Body of pancreas (tissue), 4 donors: ENCODE measurements around the gene WWOX. TPM values are rescaled to one million over a fixed set of nuclear protein-coding genes. Genes with fewer than 3 reads are reported as not detected.

ENCODE experiments used
- ATAC-seq: fragments of 150-250 bp; one replicate; pipeline ENCODE4 v1.9.1; 2016
- DNase-seq, 4 donors: peaks; one replicate each; pipeline ENCODE4 v3.0.0-alpha.2; 2019
- H3K27ac ChIP-seq, 4 donors: fragments of 200-600 bp; sonication (generic); 1 replicate in 3 of 4; 2 replicates in 1 of 4; pipeline versions ENCODE4 v1.5.1 to v1.6.1; 2016 to 2019; ENCODE audit warnings: mild to moderate bottlenecking in 1 of 4, mixed read lengths in 1 of 4, moderate library complexity in 1 of 4
- H3K27me3 ChIP-seq, 2 donors: fragments of 200-600 bp; sonication (generic); one replicate each; pipeline ENCODE4 v1.6.0; 2016; ENCODE audit warnings: mild to moderate bottlenecking in 1 of 2
- H3K36me3 ChIP-seq, 2 donors: fragments of 200-600 bp; sonication (generic); replicated peaks in 1 of 2; 2 replicates each; pipeline ENCODE4 v1.5.1; 2016; ENCODE audit warnings: low read depth in 2 of 2; ENCODE audit not compliant: insufficient read depth in 1 of 2
- H3K4me1 ChIP-seq: fragments of 200-600 bp; sonication (generic); one replicate; pipeline ENCODE4 v1.6.0; 2016
- H3K4me3 ChIP-seq, 2 donors: fragments of 200-600 bp; sonication (generic); 1 replicate in 1 of 2; 2 replicates in 1 of 2; pipeline ENCODE4 v1.5.1; 2016 to 2019
- H3K9me3 ChIP-seq, 3 donors: fragments of 200-600 bp; sonication (generic); 1 replicate in 2 of 3; 2 replicates in 1 of 3; pipeline ENCODE4 v1.5.1; 2016
- CTCF ChIP-seq, 7 experiments: fragments of 450-650 bp in 4 of 7; fragments of 200-600 bp in 3 of 7; sonication (generic) in 3 of 7; IDR thresholded peaks; one replicate each; pipeline ENCODE4 v1.5.1; 2016 to 2019; ENCODE audit warnings: antibody characterized with exemption in 7 of 7
- POLR2A ChIP-seq, 3 donors: fragments of 450-650 bp; IDR thresholded peaks; one replicate each; pipeline ENCODE4 v1.6.1; 2016; ENCODE audit warnings: antibody characterized with exemption in 3 of 3, mild to moderate bottlenecking in 2 of 3
- WGBS, 2 donors: methylation state at CpG; one replicate each; pipeline ENCODE4 v1.1.5; 2017; 5-methylcytosine and 5-hydroxymethylcytosine counted together
- intact Hi-C: fragments of 100-400 bp; cut with DNase I; formaldehyde crosslinking; loops from one replicate; pipeline ENCODE4 v1.15.1; 2023
- total RNA-seq, 2 donors: library from RNA; depleted of rRNA; stranded (reverse); fragments of >200 nt; gene quantifications; one replicate each; pipeline ENCODE4 v1.1.0, GENCODE V29; 2016

Gene WWOX
- total RNA-seq, 2 donors from 2014 or later = 52.7 to 67.2 TPM

DNA sequence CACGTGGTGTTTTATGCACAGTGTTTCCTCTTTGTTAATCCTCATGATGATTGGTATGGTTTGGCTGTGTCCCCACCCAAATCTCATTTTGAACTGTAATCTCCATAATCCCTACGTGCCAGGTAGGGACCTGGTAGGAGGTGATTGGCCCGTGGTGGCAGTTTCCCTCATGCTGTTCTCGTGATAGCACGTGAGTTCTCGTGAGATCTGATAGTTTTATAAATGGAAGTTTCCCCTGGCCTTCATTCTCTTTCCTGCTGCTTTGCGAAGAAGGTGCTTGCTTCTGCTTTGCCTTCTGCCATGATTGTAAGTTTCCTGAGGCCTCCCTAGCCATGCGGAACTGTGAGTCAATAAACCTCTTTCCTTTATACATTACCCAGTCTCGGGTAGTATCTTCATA lies 115.8 kb downstream of the WWOX start:
- Histone ChIP-seq H3K4me1 (no peaks in the 10 kb centered on the region), H3K4me3 (no peak overlapping the region), H3K9me3 (no peaks in the 10 kb centered on the region), H3K27ac (no peak overlapping the region), H3K36me3 (no peaks in the 10 kb centered on the region), H3K27me3 (no peaks in the 10 kb centered on the region)
- ATAC-seq = no peak
- TF ChIP-seq CTCF (IDR thresholded peaks at IDR 0.05) (no peak), POLR2A (IDR thresholded peaks at IDR 0.05) (no peak)
- 87 to 98% methylated on average over 9 of the region's 9 CpGs for WGBS, 2 donors
- no peak for DNase-seq
- intact Hi-C loops = no loop called here

DNA sequence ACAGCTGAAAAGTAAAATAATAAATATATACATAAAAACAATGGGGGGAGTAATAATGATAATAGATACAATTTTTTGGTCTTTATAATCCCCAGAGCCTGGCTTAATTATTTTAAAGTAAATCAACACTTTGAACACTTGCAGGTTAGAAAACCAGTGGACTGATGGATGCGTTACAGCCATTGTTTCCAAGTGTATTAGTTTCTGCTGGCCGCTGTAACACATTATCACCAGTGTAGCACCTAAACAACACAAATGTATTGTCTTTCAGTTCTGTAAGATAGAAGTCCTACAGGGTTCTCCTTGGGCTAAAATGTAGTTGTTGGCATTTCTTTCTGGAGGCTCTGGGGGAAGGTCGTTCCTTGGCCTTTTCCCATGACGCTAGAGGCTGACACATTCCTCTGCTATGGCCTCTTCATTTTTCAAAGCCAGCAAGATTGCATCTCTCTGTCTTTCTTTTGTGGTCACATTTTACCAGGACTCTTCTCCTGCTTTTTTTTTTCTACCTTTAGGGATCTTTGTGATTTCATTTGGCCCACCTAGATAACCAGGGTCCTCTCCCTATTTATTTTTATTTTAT lies 116.8 kb downstream of the WWOX start:
- intact Hi-C loops = no loop called here
- TF ChIP-seq POLR2A (IDR thresholded peaks at IDR 0.05) (no peak), CTCF (IDR thresholded peaks at IDR 0.05) (no peak)
- ATAC-seq = no peak
- Histone ChIP-seq H3K9me3 (no peaks in the 10 kb centered on the region), H3K4me3 (no peak overlapping the region), H3K36me3 (no peaks in the 10 kb centered on the region), H3K27ac (no peak overlapping the region), H3K4me1 (no peaks in the 10 kb centered on the region), H3K27me3 (no peaks in the 10 kb centered on the region)
- 94 to 97% methylated on average over 4 of the region's 4 CpGs for WGBS, 2 donors
- DNase-seq = no peak

- H3K27ac ChIP-seq = no peak overlapping the region
- no peaks in the 10 kb centered on the region for H3K36me3 ChIP-seq
- H3K4me1 ChIP-seq = no peaks in the 10 kb centered on the region
- no peak for ATAC-seq
- H3K9me3 ChIP-seq = no peaks in the 10 kb centered on the region
- TF ChIP-seq CTCF (IDR thresholded peaks at IDR 0.05) (no peak), POLR2A (IDR thresholded peaks at IDR 0.05) (no peak)
- WGBS, 2 donors = 76 to 92% methylated on average over 7 of the region's 7 CpGs
- DNase-seq = no peak
- H3K27me3 ChIP-seq = no peaks in the 10 kb centered on the region
- H3K4me3 ChIP-seq = no peak overlapping the region
- intact Hi-C loops = no loop called here
Measured at GRCh38 chr16:78217276-78217675, 117.8 kb downstream of the WWOX start.

GRCh38 chr16:78218279-78218678 lies 118.8 kb downstream of the WWOX start:
- Histone ChIP-seq H3K36me3 (no peaks in the 10 kb centered on the region), H3K9me3 (no peaks in the 10 kb centered on the region), H3K27me3 (no peaks in the 10 kb centered on the region), H3K4me3 (no peak overlapping the region), H3K4me1 (no peaks in the 10 kb centered on the region), H3K27ac (no peak overlapping the region)
- WGBS, 2 donors = 93 to 96% methylated on average over 4 of the region's 4 CpGs
- DNase-seq (no peak), ATAC-seq (no peak)
- intact Hi-C loops = no loop called here
- TF ChIP-seq CTCF (IDR thresholded peaks at IDR 0.05) (no peak), POLR2A (IDR thresholded peaks at IDR 0.05) (no peak)
